Measurements from ENCODE around the gene CHCHD2.

Gene CHCHD2

GRCh38 chr7:56087445-56087844 is 18.8 kb downstream of the CHCHD2 start:
- Histone ChIP-seq H3K4me3 (replicated peaks; ENCODE audit: insufficient read depth, low read length) (no peak overlapping the region), H3K27ac (replicated peaks) (no peak overlapping the region), H3K27me3 (ENCODE audit: insufficient read depth, poor library complexity, severe bottlenecking) (no peaks in the 10 kb centered on the region)
- DNase-seq (ENCODE audit: low read depth in 1 of 2, low spot score in 1 of 2), result no peak
- TF ChIP-seq SPI1 (IDR thresholded peaks at IDR 0.05; ENCODE audit: borderline replicate concordance, low read depth) (no peak), POLR2AphosphoS5 (IDR thresholded peaks at IDR 0.05; ENCODE audit: low read depth) (no peak), REST (IDR thresholded peaks at IDR 0.05; ENCODE audit: insufficient replicate concordance, low read depth) (no peak), GABPA (IDR thresholded peaks at IDR 0.05; ENCODE audit: low read depth) (no peak)

DNA sequence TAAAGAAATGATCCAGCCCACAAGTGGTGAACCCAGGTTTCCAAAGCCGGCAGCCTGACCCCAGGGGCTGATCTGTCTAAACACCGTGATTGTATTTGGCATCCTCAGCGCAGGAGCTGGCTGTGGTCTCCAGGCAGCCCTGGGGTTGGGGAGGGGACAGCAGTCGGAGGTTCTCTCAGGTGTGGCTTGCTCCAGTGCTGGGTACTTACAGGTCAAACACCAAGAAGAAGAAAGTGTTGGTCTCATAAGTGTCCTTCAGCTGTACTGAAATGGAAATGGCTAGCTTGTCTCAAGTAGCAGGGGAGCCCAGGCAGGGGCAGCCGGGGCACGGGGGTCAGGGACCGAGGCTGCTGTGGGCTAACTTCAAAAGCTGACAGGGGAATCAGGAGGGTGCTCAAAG is 19.5 kb downstream of the CHCHD2 start:
- Histone ChIP-seq H3K27ac (replicated peaks) (no peak overlapping the region), H3K4me3 (replicated peaks; ENCODE audit: insufficient read depth, low read length) (no peak overlapping the region), H3K27me3 (ENCODE audit: insufficient read depth, poor library complexity, severe bottlenecking) (no peaks in the 10 kb centered on the region)
- DNase-seq (ENCODE audit: low read depth in 1 of 2, low spot score in 1 of 2), result no peak
- TF ChIP-seq, protein P1, sequence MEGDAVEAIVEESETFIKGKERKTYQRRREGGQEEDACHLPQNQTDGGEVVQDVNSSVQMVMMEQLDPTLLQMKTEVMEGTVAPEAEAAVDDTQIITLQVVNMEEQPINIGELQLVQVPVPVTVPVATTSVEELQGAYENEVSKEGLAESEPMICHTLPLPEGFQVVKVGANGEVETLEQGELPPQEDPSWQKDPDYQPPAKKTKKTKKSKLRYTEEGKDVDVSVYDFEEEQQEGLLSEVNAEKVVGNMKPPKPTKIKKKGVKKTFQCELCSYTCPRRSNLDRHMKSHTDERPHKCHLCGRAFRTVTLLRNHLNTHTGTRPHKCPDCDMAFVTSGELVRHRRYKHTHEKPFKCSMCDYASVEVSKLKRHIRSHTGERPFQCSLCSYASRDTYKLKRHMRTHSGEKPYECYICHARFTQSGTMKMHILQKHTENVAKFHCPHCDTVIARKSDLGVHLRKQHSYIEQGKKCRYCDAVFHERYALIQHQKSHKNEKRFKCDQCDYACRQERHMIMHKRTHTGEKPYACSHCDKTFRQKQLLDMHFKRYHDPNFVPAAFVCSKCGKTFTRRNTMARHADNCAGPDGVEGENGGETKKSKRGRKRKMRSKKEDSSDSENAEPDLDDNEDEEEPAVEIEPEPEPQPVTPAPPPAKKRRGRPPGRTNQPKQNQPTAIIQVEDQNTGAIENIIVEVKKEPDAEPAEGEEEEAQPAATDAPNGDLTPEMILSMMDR (IDR thresholded peaks at IDR 0.05; ENCODE audit: insufficient read depth, low read length), result no peak
- TF ChIP-seq POLR2AphosphoS5 (IDR thresholded peaks at IDR 0.05; ENCODE audit: low read depth), result no peak
- no peak for TF ChIP-seq GABPA (IDR thresholded peaks at IDR 0.05; ENCODE audit: low read depth)
- TF ChIP-seq SPI1 (IDR thresholded peaks at IDR 0.05; ENCODE audit: borderline replicate concordance, low read depth), result no peak
- TF ChIP-seq REST (IDR thresholded peaks at IDR 0.05; ENCODE audit: insufficient replicate concordance, low read depth), result no peak

GRCh38 chr7:56083150-56083785 is 23.0 kb downstream of the CHCHD2 start:
- H3K27me3 ChIP-seq (ENCODE audit: insufficient read depth, poor library complexity, severe bottlenecking), result no peaks in the 10 kb centered on the region
- no peak for TF ChIP-seq POLR2AphosphoS5 (IDR thresholded peaks at IDR 0.05; ENCODE audit: low read depth)
- no peak for TF ChIP-seq SPI1 (IDR thresholded peaks at IDR 0.05; ENCODE audit: borderline replicate concordance, low read depth)
- TF ChIP-seq GABPA (IDR thresholded peaks at IDR 0.05; ENCODE audit: low read depth), result no peak
- TF ChIP-seq, protein P1 (IDR thresholded peaks at IDR 0.05; ENCODE audit: insufficient read depth, low read length), result no peak
- no peak for TF ChIP-seq REST (IDR thresholded peaks at IDR 0.05; ENCODE audit: insufficient replicate concordance, low read depth)
- no peak for DNase-seq (ENCODE audit: low read depth in 1 of 2, low spot score in 1 of 2)
- no peak overlapping the region for H3K4me3 ChIP-seq (replicated peaks; ENCODE audit: insufficient read depth, low read length)
- H3K27ac ChIP-seq (replicated peaks), result no peak overlapping the region
